ENCODE results near the gene CCDC61.

Gene CCDC61

GRCh38 chr19:46049597-46049996 is 54.3 kb downstream of the CCDC61 start:
- no peak overlapping the region for H2AFZ ChIP-seq (ENCODE audit: low read length)
- WGBS, 2 donors (ENCODE audit: extremely low coverage in 2 of 2, insufficient read length in 2 of 2, insufficient replicate concordance in 1 of 2) = no CpG with 5 or more reads among the region's 7 CpGs
- H3K9ac ChIP-seq (ENCODE audit: low read depth, low read length, poor library complexity) = no peak overlapping the region
- no peak overlapping the region for H3K23ac ChIP-seq (ENCODE audit: low read depth, low read length, poor library complexity)
- no peak overlapping the region for H2BK120ac ChIP-seq (ENCODE audit: low read depth, low read length)
- H3K14ac ChIP-seq (ENCODE audit: low read length) = no peak overlapping the region
- no peak overlapping the region for H2BK15ac ChIP-seq (ENCODE audit: low read length)
- no peaks in the 10 kb centered on the region for H3K79me1 ChIP-seq (ENCODE audit: low read depth, low read length)
- no peak overlapping the region for H4K91ac ChIP-seq (ENCODE audit: low read depth, low read length, poor library complexity)
- no peaks in the 10 kb centered on the region for H3K36me3 ChIP-seq (replicated peaks in 1 of 2; ENCODE audit: control insufficient read depth in 2 of 2, insufficient read depth in 2 of 2, low read length in 2 of 2)
- no peak overlapping the region for H2AK5ac ChIP-seq (ENCODE audit: low read depth, low read length)
- no peaks in the 10 kb centered on the region for H3K4me1 ChIP-seq (ENCODE audit: control insufficient read depth in 2 of 2, insufficient read depth in 1 of 2, low read depth in 1 of 2, low read length in 2 of 2)
- no peak for DNase-seq (ENCODE audit: low spot score)
- no peak overlapping the region for H3K18ac ChIP-seq (ENCODE audit: low read length)
- no peaks in the 10 kb centered on the region for H3K27me3 ChIP-seq (ENCODE audit: control insufficient read depth in 3 of 3, insufficient read depth in 3 of 3, low read depth in 1 of 3, low read length in 3 of 3)
- no peak overlapping the region for H3K4ac ChIP-seq (ENCODE audit: low read length)
- H3K4me2 ChIP-seq (ENCODE audit: insufficient read depth, low read length, poor library complexity, severe bottlenecking) = no peak overlapping the region
- H3K9me3 ChIP-seq (replicated peaks in 1 of 2; ENCODE audit: control insufficient read depth in 2 of 2, insufficient read depth in 1 of 2, low read depth in 1 of 2, low read length in 2 of 2) = peaks cover 0 to 8% of the 10 kb centered on the region in 2 donors
- H3K4me3 ChIP-seq (ENCODE audit: low read length in 2 of 2) = no peak overlapping the region
- H4K8ac ChIP-seq (ENCODE audit: low read depth, low read length) = no peak overlapping the region
- no peak overlapping the region for H2BK12ac ChIP-seq (ENCODE audit: low read length)
- no peak overlapping the region for H2BK5ac ChIP-seq (ENCODE audit: low read length)
- H3K27ac ChIP-seq (replicated peaks; ENCODE audit: low read length) = no peak overlapping the region

- H3K9ac ChIP-seq (ENCODE audit: low read depth, low read length, poor library complexity) = no peak overlapping the region
- no CpG with 5 or more reads among the region's 4 CpGs for WGBS, 2 donors (ENCODE audit: extremely low coverage in 2 of 2, insufficient read length in 2 of 2, insufficient replicate concordance in 1 of 2)
- no peak overlapping the region for H3K14ac ChIP-seq (ENCODE audit: low read length)
These were observed 57.6 kb downstream of the CCDC61 start for GRCh38 chr19:46052896-46053295.

GRCh38 chr19:46056536-46056935 is 61.3 kb downstream of the CCDC61 start:
- H3K14ac ChIP-seq (ENCODE audit: low read length) = no peak overlapping the region
- no peak overlapping the region for H2BK120ac ChIP-seq (ENCODE audit: low read depth, low read length)
- H2BK15ac ChIP-seq (ENCODE audit: low read length) = no peak overlapping the region
- H4K91ac ChIP-seq (ENCODE audit: low read depth, low read length, poor library complexity) = no peak overlapping the region
- no peak overlapping the region for H3K4ac ChIP-seq (ENCODE audit: low read length)
- no peak overlapping the region for H3K4me3 ChIP-seq (ENCODE audit: low read length in 2 of 2)
- no peak overlapping the region for H2AK5ac ChIP-seq (ENCODE audit: low read depth, low read length)
- DNase-seq (ENCODE audit: low spot score) = no peak
- no peaks in the 10 kb centered on the region for H3K79me1 ChIP-seq (ENCODE audit: low read depth, low read length)
- H3K4me2 ChIP-seq (ENCODE audit: insufficient read depth, low read length, poor library complexity, severe bottlenecking) = no peak overlapping the region
- no peak overlapping the region for H2AFZ ChIP-seq (ENCODE audit: low read length)
- no peak overlapping the region for H3K23ac ChIP-seq (ENCODE audit: low read depth, low read length, poor library complexity)
- H2BK5ac ChIP-seq (ENCODE audit: low read length) = no peak overlapping the region
- WGBS, 2 donors (ENCODE audit: extremely low coverage in 2 of 2, insufficient read length in 2 of 2, insufficient replicate concordance in 1 of 2) = no CpG with 5 or more reads among the region's 4 CpGs
- H3K18ac ChIP-seq (ENCODE audit: low read length) = no peak overlapping the region
- H3K27me3 ChIP-seq (ENCODE audit: control insufficient read depth in 3 of 3, insufficient read depth in 3 of 3, low read depth in 1 of 3, low read length in 3 of 3) = no peaks in the 10 kb centered on the region
- no peak overlapping the region for H3K27ac ChIP-seq (replicated peaks; ENCODE audit: low read length)
- H2BK12ac ChIP-seq (ENCODE audit: low read length) = no peak overlapping the region
- H3K4me1 ChIP-seq (ENCODE audit: control insufficient read depth in 2 of 2, insufficient read depth in 1 of 2, low read depth in 1 of 2, low read length in 2 of 2) = no peaks in the 10 kb centered on the region
- H3K36me3 ChIP-seq (replicated peaks in 1 of 2; ENCODE audit: control insufficient read depth in 2 of 2, insufficient read depth in 2 of 2, low read length in 2 of 2) = no peaks in the 10 kb centered on the region
- peaks cover 1 to 14% of the 10 kb centered on the region in 2 donors for H3K9me3 ChIP-seq (replicated peaks in 1 of 2; ENCODE audit: control insufficient read depth in 2 of 2, insufficient read depth in 1 of 2, low read depth in 1 of 2, low read length in 2 of 2)
- no peak overlapping the region for H4K8ac ChIP-seq (ENCODE audit: low read depth, low read length)
- H3K9ac ChIP-seq (ENCODE audit: low read depth, low read length, poor library complexity) = no peak overlapping the region

More at GRCh38 chr19:46052896-46053295, 57.6 kb downstream of the CCDC61 start:
- Histone ChIP-seq H4K91ac (ENCODE audit: low read depth, low read length, poor library complexity) (no peak overlapping the region), H3K18ac (ENCODE audit: low read length) (no peak overlapping the region), H3K79me1 (ENCODE audit: low read depth, low read length) (no peaks in the 10 kb centered on the region), H4K8ac (ENCODE audit: low read depth, low read length) (no peak overlapping the region), H3K9me3 (replicated peaks in 1 of 2; ENCODE audit: control insufficient read depth in 2 of 2, insufficient read depth in 1 of 2, low read depth in 1 of 2, low read length in 2 of 2) (peaks cover 0 to 8% of the 10 kb centered on the region in 2 donors), H2AK5ac (ENCODE audit: low read depth, low read length) (no peak overlapping the region), H2BK15ac (ENCODE audit: low read length) (no peak overlapping the region), H2BK5ac (ENCODE audit: low read length) (no peak overlapping the region), H2BK12ac (ENCODE audit: low read length) (no peak overlapping the region), H3K4me1 (ENCODE audit: control insufficient read depth in 2 of 2, insufficient read depth in 1 of 2, low read depth in 1 of 2, low read length in 2 of 2) (no peaks in the 10 kb centered on the region), H3K4ac (ENCODE audit: low read length) (no peak overlapping the region), H2AFZ (ENCODE audit: low read length) (no peak overlapping the region), H3K36me3 (replicated peaks in 1 of 2; ENCODE audit: control insufficient read depth in 2 of 2, insufficient read depth in 2 of 2, low read length in 2 of 2) (no peaks in the 10 kb centered on the region), H3K4me3 (ENCODE audit: low read length in 2 of 2) (no peak overlapping the region), H3K23ac (ENCODE audit: low read depth, low read length, poor library complexity) (no peak overlapping the region), H3K4me2 (ENCODE audit: insufficient read depth, low read length, poor library complexity, severe bottlenecking) (no peak overlapping the region), H3K27ac (replicated peaks; ENCODE audit: low read length) (no peak overlapping the region), H3K27me3 (ENCODE audit: control insufficient read depth in 3 of 3, insufficient read depth in 3 of 3, low read depth in 1 of 3, low read length in 3 of 3) (no peaks in the 10 kb centered on the region), H2BK120ac (ENCODE audit: low read depth, low read length) (no peak overlapping the region)
- no peak for DNase-seq (ENCODE audit: low spot score)

GRCh38 chr19:46058778-46059177 is 63.5 kb downstream of the CCDC61 start:
- Histone ChIP-seq H3K4me2 (ENCODE audit: insufficient read depth, low read length, poor library complexity, severe bottlenecking) (no peak overlapping the region), H3K4me3 (ENCODE audit: low read length in 2 of 2) (no peak overlapping the region), H3K4ac (ENCODE audit: low read length) (no peak overlapping the region), H3K9me3 (replicated peaks in 1 of 2; ENCODE audit: control insufficient read depth in 2 of 2, insufficient read depth in 1 of 2, low read depth in 1 of 2, low read length in 2 of 2) (peaks cover 3 to 18% of the 10 kb centered on the region in 2 donors), H3K18ac (ENCODE audit: low read length) (no peak overlapping the region), H2BK12ac (ENCODE audit: low read length) (no peak overlapping the region), H3K27ac (replicated peaks; ENCODE audit: low read length) (no peak overlapping the region), H3K4me1 (ENCODE audit: control insufficient read depth in 2 of 2, insufficient read depth in 1 of 2, low read depth in 1 of 2, low read length in 2 of 2) (no peaks in the 10 kb centered on the region), H3K27me3 (ENCODE audit: control insufficient read depth in 3 of 3, insufficient read depth in 3 of 3, low read depth in 1 of 3, low read length in 3 of 3) (no peaks in the 10 kb centered on the region), H4K91ac (ENCODE audit: low read depth, low read length, poor library complexity) (no peak overlapping the region), H2BK120ac (ENCODE audit: low read depth, low read length) (no peak overlapping the region), H2AK5ac (ENCODE audit: low read depth, low read length) (no peak overlapping the region), H3K36me3 (replicated peaks in 1 of 2; ENCODE audit: control insufficient read depth in 2 of 2, insufficient read depth in 2 of 2, low read length in 2 of 2) (no peaks in the 10 kb centered on the region), H2BK5ac (ENCODE audit: low read length) (no peak overlapping the region), H3K9ac (ENCODE audit: low read depth, low read length, poor library complexity) (no peak overlapping the region), H2BK15ac (ENCODE audit: low read length) (no peak overlapping the region), H3K79me1 (ENCODE audit: low read depth, low read length) (no peaks in the 10 kb centered on the region), H2AFZ (ENCODE audit: low read length) (no peak overlapping the region), H3K14ac (ENCODE audit: low read length) (no peak overlapping the region), H4K8ac (ENCODE audit: low read depth, low read length) (no peak overlapping the region), H3K23ac (ENCODE audit: low read depth, low read length, poor library complexity) (no peak overlapping the region)
- WGBS, 2 donors (ENCODE audit: extremely low coverage in 2 of 2, insufficient read length in 2 of 2, insufficient replicate concordance in 1 of 2) = no CpG with 5 or more reads among the region's 3 CpGs
- no peak for DNase-seq (ENCODE audit: low spot score)
